Endothelial cell of umbilical vein (primary cell): Measurements from ENCODE around the gene RASSF5. TPM values are rescaled to one million over a fixed set of nuclear protein-coding genes. Genes with fewer than 3 reads are reported as not detected.

Experiments used
- BruUV-seq: library from RNA; stranded (reverse); fragments of 400-500 nt; replicated peaks from 2 replicates; lab custom pipeline; 2021; lab: Mats Ljungman, UMichigan
- CTCF ChIA-PET: fragments of 300-600, 350-600 bp; sonication (Branson Sonifier 250); formaldehyde crosslinking; loops from one replicate; lab custom pipeline; 2021; ENCODE audit warnings: antibody characterized with exemption, inconsistent platforms; lab: Charles Lee
- POLR2A ChIA-PET: fragments of 300-600, 350-600 bp; sonication (Branson Sonifier 250); formaldehyde crosslinking; loops from one replicate; lab custom pipeline; 2021; ENCODE audit warnings: antibody characterized with exemption, inconsistent platforms; lab: Charles Lee
- DNase-seq: peaks from one replicate; pipeline ENCODE4 v3.0.0-alpha.2; 2011; ENCODE audit warnings: low read depth, low spot score
- FAIRE-seq: peaks from 2 replicates; lab custom pipeline; 2011; peaks lifted over from hg19 to GRCh38; lab: Jason Lieb, UNC
- H2AFZ ChIP-seq: 2 replicates; pipeline ENCODE4 v1.6.0; 2012; ENCODE audit warnings: low read depth, low read length, control low read depth, inconsistent platforms
- H3K27ac ChIP-seq: 2 replicates; pipeline ENCODE4 v1.5.1; 2011; ENCODE audit warnings: low read depth, mild to moderate bottlenecking, control low read depth, low read length, moderate library complexity; ENCODE audit not compliant: insufficient read depth
- H3K27me3 ChIP-seq, 2 experiments: 2 replicates each; pipeline versions ENCODE4 v1.6.0 to v1.6.1; 2011; ENCODE audit warnings: low read length in 2 of 2, mixed read lengths in 1 of 2; ENCODE audit not compliant: control insufficient read depth in 2 of 2, insufficient read depth in 2 of 2
- H3K36me3 ChIP-seq, 2 experiments: 2 replicates in 1 of 2; 3 replicates in 1 of 2; pipeline ENCODE4 v1.5.1; 2011; ENCODE audit warnings: low read length in 2 of 2, mild to moderate bottlenecking in 1 of 2, moderate library complexity in 1 of 2; ENCODE audit not compliant: control insufficient read depth in 2 of 2, insufficient read depth in 2 of 2; ENCODE audit errors: extremely low read depth in 1 of 2
- H3K4me1 ChIP-seq: 3 replicates; pipeline ENCODE4 v1.5.1; 2011; ENCODE audit warnings: mild to moderate bottlenecking, low read length; ENCODE audit not compliant: control insufficient read depth, insufficient read depth; ENCODE audit errors: extremely low read depth
- H3K4me2 ChIP-seq: 2 replicates; pipeline ENCODE4 v1.6.1; 2011; ENCODE audit warnings: low read length, control low read depth, mixed read lengths; ENCODE audit not compliant: insufficient read depth
- H3K4me3 ChIP-seq, 3 experiments: fragments of 200-600 bp in 1 of 3; sonication (generic), shearing (Covaris generic) in 1 of 3; replicated peaks in 1 of 3; 2 replicates each; pipeline ENCODE4 v1.5.1; 2011 to 2016; ENCODE audit warnings: control low read depth in 3 of 3, low read length in 3 of 3, mild to moderate bottlenecking in 2 of 3, inconsistent platforms in 1 of 3, low read depth in 1 of 3, moderate library complexity in 1 of 3; ENCODE audit not compliant: insufficient read depth in 1 of 3
- H3K79me2 ChIP-seq: 2 replicates; pipeline ENCODE4 v1.6.0; 2012; ENCODE audit warnings: low read length, inconsistent platforms; ENCODE audit not compliant: control insufficient read depth, insufficient read depth
- H3K9ac ChIP-seq: replicated peaks from 2 replicates; pipeline ENCODE3; 2011; ENCODE audit warnings: low read length, control low read depth; ENCODE audit not compliant: insufficient read depth; ENCODE audit errors: extremely low read depth
- H3K9me1 ChIP-seq: replicated peaks from 3 replicates; pipeline ENCODE4 v1.6.0; 2011; ENCODE audit warnings: mild to moderate bottlenecking, low read length; ENCODE audit not compliant: control insufficient read depth, insufficient read depth; ENCODE audit errors: extremely low read depth
- H3K9me3 ChIP-seq: replicated peaks from 2 replicates; pipeline ENCODE4 v1.5.1; 2012; ENCODE audit warnings: low read length, inconsistent platforms; ENCODE audit not compliant: control insufficient read depth, insufficient read depth
- H4K20me1 ChIP-seq: replicated peaks from 2 replicates; pipeline ENCODE3; 2011; ENCODE audit warnings: mild to moderate bottlenecking, low read length; ENCODE audit not compliant: control insufficient read depth, insufficient read depth; ENCODE audit errors: extremely low read depth
- CTCF ChIP-seq, 2 donors: IDR thresholded peaks; 1 replicate in 1 of 2; 2 replicates in 1 of 2; pipeline ENCODE4 v1.5.1; 2011; ENCODE audit warnings: low read length in 2 of 2, mild to moderate bottlenecking in 2 of 2, moderate library complexity in 2 of 2, control low read depth in 1 of 2, inconsistent platforms in 1 of 2, low read depth in 1 of 2; ENCODE audit not compliant: insufficient read depth in 1 of 2; ENCODE audit errors: extremely low read depth in 1 of 2
- EZH2 ChIP-seq: IDR thresholded peaks from 2 replicates; pipeline ENCODE4 v1.6.1; 2012; ENCODE audit warnings: borderline replicate concordance, low read depth, mild to moderate bottlenecking, moderate library complexity, low read length, inconsistent platforms; ENCODE audit not compliant: severe bottlenecking
- FOS ChIP-seq: IDR thresholded peaks from 2 replicates; pipeline ENCODE4 v1.6.1; 2011; ENCODE audit warnings: mild to moderate bottlenecking, low read length, moderate library complexity, borderline replicate concordance; ENCODE audit not compliant: insufficient read depth
- GATA2 ChIP-seq: IDR thresholded peaks from 2 replicates; pipeline ENCODE4 v1.7.0; 2011; ENCODE audit warnings: low read depth, mild to moderate bottlenecking, moderate library complexity, mixed read lengths, low read length; ENCODE audit not compliant: insufficient read length, insufficient read depth
- JUN ChIP-seq: IDR thresholded peaks from 2 replicates; pipeline ENCODE4 v1.6.1; 2011; ENCODE audit warnings: borderline replicate concordance, low read depth; ENCODE audit not compliant: insufficient read length, insufficient read depth
- MAX ChIP-seq: IDR thresholded peaks from 2 replicates; pipeline ENCODE4 v1.6.1; 2011; ENCODE audit not compliant: insufficient read depth, insufficient read length
- MYC ChIP-seq: IDR thresholded peaks from one replicate; pipeline ENCODE4 v1.6.1; 2011; ENCODE audit warnings: mild to moderate bottlenecking, low read depth, low read length
- POLR2A ChIP-seq: IDR thresholded peaks from 2 replicates; pipeline ENCODE4 v1.6.1; 2012; ENCODE audit warnings: low read depth, mild to moderate bottlenecking, control low read depth, low read length
- POLR2AphosphoS5 ChIP-seq: IDR thresholded peaks from 2 replicates; pipeline ENCODE4 v1.6.1; 2012; ENCODE audit warnings: low read depth, mild to moderate bottlenecking, control low read depth, low read length, moderate library complexity; ENCODE audit not compliant: insufficient read depth
- dilution Hi-C: fragments of 300-500 bp; cut with MboI; formaldehyde crosslinking; loops from one replicate; pipeline ENCODE4 v1.15.0; 2019; ENCODE audit warnings: low sequenced_read_pairs; ENCODE audit not compliant: extremely low pct_ligation_motif_present
- intact Hi-C: fragments of 100-400 bp; cut with micrococcal nuclease; formaldehyde crosslinking; loops from one replicate; pipeline ENCODE4 v1.10.0; 2022
- polyA plus RNA-seq, 4 experiments: library from polyadenylated mRNA; depleted of rRNA in 3 of 4; stranded (reverse) in 3 of 4; unstranded in 1 of 4; fragments of >200 nt; gene quantifications; 2 replicates each; pipeline versions ENCODE4 v1.2.1 to v1.2.3, GENCODE V29; 2011 to 2012; ENCODE audit warnings: missing spikeins in 1 of 4
- total RNA-seq: library from RNA; stranded (reverse); gene quantifications from 2 replicates; pipeline ENCODE4 v1.2.3, GENCODE V29; 2021

The RASSF5 gene
- total and polyA plus RNA-seq, 2 donors (not counting 3 experiments of a cell fraction or from before 2014, with no cell fraction given): 0.23 to 0.60 TPM

- peaks cover 0 to 1% of the 10 kb centered on the region in 2 experiments for H3K27me3 ChIP-seq
- no TSS peak for BruUV-seq
- no peaks in the 10 kb centered on the region for H3K9me3 ChIP-seq
- no peaks in the 10 kb centered on the region for H3K79me2 ChIP-seq
- H3K4me3 ChIP-seq: no peak overlapping the region
- peaks cover 27% of the 10 kb centered on the region for H3K4me1 ChIP-seq
- POLR2A ChIA-PET: no interaction called here
- TF ChIP-seq JUN (no peak), MYC (no peak), POLR2AphosphoS5 (no peak), FOS (no peak), MAX (no peak), GATA2 (no peak), CTCF (IDR thresholded peaks at IDR 0.05; ENCODE audit: extremely low read depth in 1 of 2, insufficient read depth in 1 of 2, low read depth in 1 of 2, low read length in 2 of 2) (no peak), EZH2 (no peak), POLR2A (no peak)
- intact Hi-C loops: no loop called here
- FAIRE-seq (no peak), DNase-seq (no peak)
- CTCF ChIA-PET: interaction anchor here (1.1 to 1.3 kb wide), 2 partner anchors 12 to 13 kb away, joined by 4 to 5 read pairs; no protein-coding TSS in a partner anchor
- H3K4me2 ChIP-seq: no peak overlapping the region
- dilution Hi-C loops: no loop called here
- H3K9me1 ChIP-seq: no peaks in the 10 kb centered on the region
- H3K9ac ChIP-seq: no peak overlapping the region
- peaks cover 6 to 8% of the 10 kb centered on the region in 2 experiments for H3K36me3 ChIP-seq
- H2AFZ ChIP-seq: no peak overlapping the region
- H3K27ac ChIP-seq: no peak overlapping the region
- no peaks in the 10 kb centered on the region for H4K20me1 ChIP-seq
Observed at GRCh38 chr1:206467915-206468314, 39.4 kb upstream of the RASSF5 start.
